Measurements from ENCODE around the gene PLEKHM2.

Gene PLEKHM2

DNA sequence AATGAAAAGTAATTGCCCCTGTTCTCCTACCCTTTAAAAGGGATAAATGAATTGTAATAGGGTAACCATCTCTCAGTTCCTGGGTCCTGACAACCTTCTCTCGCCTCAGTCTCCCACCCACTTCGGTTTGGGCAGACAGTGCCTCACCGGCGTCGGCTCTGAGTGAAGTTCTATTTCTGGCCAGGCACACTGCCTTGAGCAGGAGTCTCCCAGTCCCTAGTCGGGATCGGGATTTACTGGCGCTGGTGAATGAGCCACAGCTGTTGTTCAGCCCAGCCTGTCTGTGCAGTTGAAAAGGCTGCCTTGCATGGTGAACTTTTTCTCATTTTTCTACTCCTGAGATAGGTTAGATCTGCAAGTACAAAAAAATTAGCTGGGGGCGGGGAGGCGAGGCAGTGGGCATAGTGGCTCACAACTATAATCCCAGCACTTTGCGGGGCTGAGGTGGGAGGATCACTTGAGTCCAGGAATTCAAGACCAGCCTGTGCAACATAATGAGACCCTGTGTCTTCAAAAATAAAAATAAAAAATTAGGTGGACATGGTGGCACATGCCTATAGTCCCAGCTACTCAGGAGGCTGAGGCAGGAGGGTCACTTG, 7.4 kb downstream of the PLEKHM2 start:
- no peak for TF ChIP-seq ARNTL (CRISPR knock-in tag; IDR thresholded peaks at IDR 0.05; ENCODE audit: borderline replicate concordance, low read depth)
- TF ChIP-seq POU6F1 (CRISPR knock-in tag; IDR thresholded peaks at IDR 0.05; ENCODE audit: borderline replicate concordance, low read depth), result no peak
- TF ChIP-seq TOX (CRISPR knock-in tag; IDR thresholded peaks at IDR 0.05; ENCODE audit: borderline replicate concordance), result no peak
- no peak for TF ChIP-seq TCF4 (CRISPR knock-in tag; IDR thresholded peaks at IDR 0.05; ENCODE audit: borderline replicate concordance)
- TF ChIP-seq ZNF70 (CRISPR knock-in tag; IDR thresholded peaks at IDR 0.05), result no peak
- no peak for TF ChIP-seq ISL1 (CRISPR knock-in tag; IDR thresholded peaks at IDR 0.05)
- TF ChIP-seq PPARA (CRISPR knock-in tag; IDR thresholded peaks at IDR 0.05; ENCODE audit: borderline replicate concordance), result no peak
- TF ChIP-seq, protein P1, sequence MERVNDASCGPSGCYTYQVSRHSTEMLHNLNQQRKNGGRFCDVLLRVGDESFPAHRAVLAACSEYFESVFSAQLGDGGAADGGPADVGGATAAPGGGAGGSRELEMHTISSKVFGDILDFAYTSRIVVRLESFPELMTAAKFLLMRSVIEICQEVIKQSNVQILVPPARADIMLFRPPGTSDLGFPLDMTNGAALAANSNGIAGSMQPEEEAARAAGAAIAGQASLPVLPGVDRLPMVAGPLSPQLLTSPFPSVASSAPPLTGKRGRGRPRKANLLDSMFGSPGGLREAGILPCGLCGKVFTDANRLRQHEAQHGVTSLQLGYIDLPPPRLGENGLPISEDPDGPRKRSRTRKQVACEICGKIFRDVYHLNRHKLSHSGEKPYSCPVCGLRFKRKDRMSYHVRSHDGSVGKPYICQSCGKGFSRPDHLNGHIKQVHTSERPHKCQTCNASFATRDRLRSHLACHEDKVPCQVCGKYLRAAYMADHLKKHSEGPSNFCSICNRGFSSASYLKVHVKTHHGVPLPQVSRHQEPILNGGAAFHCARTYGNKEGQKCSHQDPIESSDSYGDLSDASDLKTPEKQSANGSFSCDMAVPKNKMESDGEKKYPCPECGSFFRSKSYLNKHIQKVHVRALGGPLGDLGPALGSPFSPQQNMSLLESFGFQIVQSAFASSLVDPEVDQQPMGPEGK (CRISPR knock-in tag; IDR thresholded peaks at IDR 0.05; ENCODE audit: borderline replicate concordance), result no peak
- TF ChIP-seq ZNF565 (CRISPR knock-in tag; conservative IDR thresholded peaks at IDR 0.05; ENCODE audit: low read depth), result no peak
- TF ChIP-seq ZC3H10 (CRISPR knock-in tag; IDR thresholded peaks at IDR 0.05), result no peak
- TF ChIP-seq BACH2 (CRISPR knock-in tag; IDR thresholded peaks at IDR 0.05; ENCODE audit: borderline replicate concordance), result no peak
- TF ChIP-seq, protein P2, sequence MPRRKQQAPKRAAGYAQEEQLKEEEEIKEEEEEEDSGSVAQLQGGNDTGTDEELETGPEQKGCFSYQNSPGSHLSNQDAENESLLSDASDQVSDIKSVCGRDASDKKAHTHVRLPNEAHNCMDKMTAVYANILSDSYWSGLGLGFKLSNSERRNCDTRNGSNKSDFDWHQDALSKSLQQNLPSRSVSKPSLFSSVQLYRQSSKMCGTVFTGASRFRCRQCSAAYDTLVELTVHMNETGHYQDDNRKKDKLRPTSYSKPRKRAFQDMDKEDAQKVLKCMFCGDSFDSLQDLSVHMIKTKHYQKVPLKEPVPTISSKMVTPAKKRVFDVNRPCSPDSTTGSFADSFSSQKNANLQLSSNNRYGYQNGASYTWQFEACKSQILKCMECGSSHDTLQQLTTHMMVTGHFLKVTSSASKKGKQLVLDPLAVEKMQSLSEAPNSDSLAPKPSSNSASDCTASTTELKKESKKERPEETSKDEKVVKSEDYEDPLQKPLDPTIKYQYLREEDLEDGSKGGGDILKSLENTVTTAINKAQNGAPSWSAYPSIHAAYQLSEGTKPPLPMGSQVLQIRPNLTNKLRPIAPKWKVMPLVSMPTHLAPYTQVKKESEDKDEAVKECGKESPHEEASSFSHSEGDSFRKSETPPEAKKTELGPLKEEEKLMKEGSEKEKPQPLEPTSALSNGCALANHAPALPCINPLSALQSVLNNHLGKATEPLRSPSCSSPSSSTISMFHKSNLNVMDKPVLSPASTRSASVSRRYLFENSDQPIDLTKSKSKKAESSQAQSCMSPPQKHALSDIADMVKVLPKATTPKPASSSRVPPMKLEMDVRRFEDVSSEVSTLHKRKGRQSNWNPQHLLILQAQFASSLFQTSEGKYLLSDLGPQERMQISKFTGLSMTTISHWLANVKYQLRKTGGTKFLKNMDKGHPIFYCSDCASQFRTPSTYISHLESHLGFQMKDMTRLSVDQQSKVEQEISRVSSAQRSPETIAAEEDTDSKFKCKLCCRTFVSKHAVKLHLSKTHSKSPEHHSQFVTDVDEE (CRISPR knock-in tag; IDR thresholded peaks at IDR 0.05), result no peak
- no peak for TF ChIP-seq ZFP30 (CRISPR knock-in tag; IDR thresholded peaks at IDR 0.05)
- no peak for TF ChIP-seq SNAI2 (CRISPR knock-in tag; IDR thresholded peaks at IDR 0.05)
- no peak for ATAC-seq

- ATAC-seq, result no peak
These were observed 8.1 kb downstream of the PLEKHM2 start for GRCh38 chr1:15692121-15692682.

DNA sequence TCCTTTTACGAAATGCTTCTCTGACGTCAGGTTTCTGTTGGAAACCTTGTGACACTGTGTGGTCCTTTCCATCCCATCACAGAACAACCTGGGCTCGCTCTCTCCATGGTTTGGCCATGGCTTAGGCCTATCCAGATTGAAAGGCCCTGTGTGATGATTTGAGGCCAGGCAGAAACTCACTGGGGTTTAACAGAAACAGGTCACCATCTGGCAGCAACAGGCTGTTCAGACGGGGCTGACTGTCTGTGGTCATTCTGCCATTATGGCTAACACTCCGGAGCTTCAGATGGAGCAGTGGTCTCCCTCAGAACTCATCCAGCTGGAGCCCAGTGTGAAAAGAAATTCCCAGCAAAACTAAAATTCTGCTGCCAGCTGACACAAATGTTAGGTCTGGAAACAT, 9.3 kb downstream of the PLEKHM2 start:
- no peak for ATAC-seq
- TF ChIP-seq ARNTL (CRISPR knock-in tag; IDR thresholded peaks at IDR 0.05; ENCODE audit: borderline replicate concordance, low read depth) (no peak), ZC3H10 (CRISPR knock-in tag; IDR thresholded peaks at IDR 0.05) (no peak), ZFP3 (CRISPR knock-in tag; IDR thresholded peaks at IDR 0.05) (no peak), POU6F1 (CRISPR knock-in tag; IDR thresholded peaks at IDR 0.05; ENCODE audit: borderline replicate concordance, low read depth) (no peak), SNAI2 (CRISPR knock-in tag; IDR thresholded peaks at IDR 0.05) (no peak), TCF4 (CRISPR knock-in tag; IDR thresholded peaks at IDR 0.05; ENCODE audit: borderline replicate concordance) (no peak), RARB (CRISPR knock-in tag; IDR thresholded peaks at IDR 0.05) (no peak), CREB5 (CRISPR knock-in tag; IDR thresholded peaks at IDR 0.05; ENCODE audit: low read depth) (no peak), ZNF8 (CRISPR knock-in tag; IDR thresholded peaks at IDR 0.05) (no peak), BACH2 (CRISPR knock-in tag; IDR thresholded peaks at IDR 0.05; ENCODE audit: borderline replicate concordance) (no peak)
- TF ChIP-seq, protein P1 (CRISPR knock-in tag; IDR thresholded peaks at IDR 0.05; ENCODE audit: borderline replicate concordance), result no peak

More at GRCh38 chr1:15692121-15692682, 8.1 kb downstream of the PLEKHM2 start:
- TF ChIP-seq BACH2 (CRISPR knock-in tag; IDR thresholded peaks at IDR 0.05; ENCODE audit: borderline replicate concordance) (no peak), TCF4 (CRISPR knock-in tag; IDR thresholded peaks at IDR 0.05; ENCODE audit: borderline replicate concordance) (no peak), ZFP30 (CRISPR knock-in tag; IDR thresholded peaks at IDR 0.05) (no peak), PPARA (CRISPR knock-in tag; IDR thresholded peaks at IDR 0.05; ENCODE audit: borderline replicate concordance) (no peak), ARNTL (CRISPR knock-in tag; IDR thresholded peaks at IDR 0.05; ENCODE audit: borderline replicate concordance, low read depth) (no peak), ZNF70 (CRISPR knock-in tag; IDR thresholded peaks at IDR 0.05) (no peak), CSRNP3 (CRISPR knock-in tag; IDR thresholded peaks at IDR 0.05) (no peak), GLIS3 (CRISPR knock-in tag; IDR thresholded peaks at IDR 0.05) (no peak)
